ENCODE data around the gene NEK7.
"Not testable (repeated sequence)": the region's sequence is repeated elsewhere in the genome, so short reads cannot be mapped to it uniquely, and the experiment has no call there.

NEK7 gene

GRCh38 chr1:198125995-198126735 lies 30.6 kb upstream of the NEK7 start:
- peaks cover under 1% of the 10 kb centered on the region for H3K4me1 Mint-ChIP-seq
- no peak for DNase-seq (ENCODE audit: low spot score in 2 of 2)

GRCh38 chr1:198128533-198128932 lies 28.3 kb upstream of the NEK7 start:
- Mint-ChIP-seq H3K36me3 (no peaks in the 10 kb centered on the region), H3K4me1 (peaks cover 7% of the 10 kb centered on the region), H3K27ac (no peak overlapping the region), H3K9me3 (no peaks in the 10 kb centered on the region), H3K27me3 (no peaks in the 10 kb centered on the region), H3K4me3 (no peak overlapping the region)
- DNase-seq (ENCODE audit: low spot score in 2 of 2): no peak
- no peak for ATAC-seq (ENCODE audit: low read depth)

More at GRCh38 chr1:198125995-198126735, 30.6 kb upstream of the NEK7 start:
- no peak for ATAC-seq (ENCODE audit: low read depth)
- Mint-ChIP-seq H3K36me3 (no peaks in the 10 kb centered on the region), H3K4me3 (no peak overlapping the region), H3K9me3 (no peaks in the 10 kb centered on the region), H3K27ac (no peak overlapping the region), H3K27me3 (peaks cover 1% of the 10 kb centered on the region)

- not testable (repeated sequence) for H3K4me1 Mint-ChIP-seq; H3K27ac Mint-ChIP-seq; H3K27me3 Mint-ChIP-seq; H3K9me3 Mint-ChIP-seq; H3K36me3 Mint-ChIP-seq; DNase-seq (ENCODE audit: low spot score in 2 of 2); ATAC-seq (ENCODE audit: low read depth); H3K4me3 Mint-ChIP-seq
Measured at GRCh38 chr1:198130053-198130452, 26.7 kb upstream of the NEK7 start.

GRCh38 chr1:198132060-198132781 lies 24.6 kb upstream of the NEK7 start:
- no peak overlapping the region for H3K27ac Mint-ChIP-seq
- no peaks in the 10 kb centered on the region for H3K36me3 Mint-ChIP-seq
- peaks cover 1% of the 10 kb centered on the region for H3K9me3 Mint-ChIP-seq
- H3K27me3 Mint-ChIP-seq: peaks cover 2% of the 10 kb centered on the region
- no peak overlapping the region for H3K4me3 Mint-ChIP-seq
- no peak for DNase-seq (ENCODE audit: low spot score in 2 of 2)
- H3K4me1 Mint-ChIP-seq: peaks cover 7% of the 10 kb centered on the region
- peak; percentile 45 for ATAC-seq (ENCODE audit: low read depth)

GRCh38 chr1:198134252-198134651 lies 22.5 kb upstream of the NEK7 start:
- H3K27me3 Mint-ChIP-seq: peaks cover 4% of the 10 kb centered on the region

GRCh38 chr1:198135366-198135765 lies 21.4 kb upstream of the NEK7 start:
- no peaks in the 10 kb centered on the region for H3K36me3 Mint-ChIP-seq

More at GRCh38 chr1:198134252-198134651, 22.5 kb upstream of the NEK7 start:
- ATAC-seq (ENCODE audit: low read depth): no peak
- H3K4me3 Mint-ChIP-seq: no peak overlapping the region
- no peaks in the 10 kb centered on the region for H3K36me3 Mint-ChIP-seq
- no peak overlapping the region for H3K27ac Mint-ChIP-seq
- peaks cover 4% of the 10 kb centered on the region for H3K9me3 Mint-ChIP-seq
- H3K4me1 Mint-ChIP-seq: peaks cover 7% of the 10 kb centered on the region
- no peak for DNase-seq (ENCODE audit: low spot score in 2 of 2)

GRCh38 chr1:198141668-198142351 lies 15.0 kb upstream of the NEK7 start:
- Mint-ChIP-seq H3K4me1 (no peaks in the 10 kb centered on the region), H3K9me3 (peaks cover 4% of the 10 kb centered on the region), H3K27me3 (peaks cover 4% of the 10 kb centered on the region), H3K36me3 (no peaks in the 10 kb centered on the region), H3K27ac (no peak overlapping the region), H3K4me3 (no peak overlapping the region)
- DNase-seq (ENCODE audit: low spot score in 2 of 2): no peak
- no peak for ATAC-seq (ENCODE audit: low read depth)

More at GRCh38 chr1:198135366-198135765, 21.4 kb upstream of the NEK7 start:
- H3K27ac Mint-ChIP-seq: no peak overlapping the region
- peaks cover 4% of the 10 kb centered on the region for H3K27me3 Mint-ChIP-seq
- peaks cover 7% of the 10 kb centered on the region for H3K4me1 Mint-ChIP-seq
- no peak for DNase-seq (ENCODE audit: low spot score in 2 of 2)
- ATAC-seq (ENCODE audit: low read depth): no peak
- peaks cover 4% of the 10 kb centered on the region for H3K9me3 Mint-ChIP-seq
- H3K4me3 Mint-ChIP-seq: no peak overlapping the region

GRCh38 chr1:198143797-198144196 lies 13.0 kb upstream of the NEK7 start:
- H3K27me3 Mint-ChIP-seq: peaks cover 2% of the 10 kb centered on the region
- no peak overlapping the region for H3K27ac Mint-ChIP-seq
- H3K36me3 Mint-ChIP-seq: no peaks in the 10 kb centered on the region
- H3K4me3 Mint-ChIP-seq: no peak overlapping the region
- no peak for DNase-seq (ENCODE audit: low spot score in 2 of 2)
- no peak for ATAC-seq (ENCODE audit: low read depth)
- peaks cover 2% of the 10 kb centered on the region for H3K9me3 Mint-ChIP-seq
- no peaks in the 10 kb centered on the region for H3K4me1 Mint-ChIP-seq

- Mint-ChIP-seq H3K36me3 (no peaks in the 10 kb centered on the region), H3K9me3 (no peaks in the 10 kb centered on the region), H3K4me1 (no peaks in the 10 kb centered on the region), H3K4me3 (no peak overlapping the region), H3K27ac (no peak overlapping the region), H3K27me3 (peaks cover 2% of the 10 kb centered on the region)
- ATAC-seq (ENCODE audit: low read depth) (no peak), DNase-seq (ENCODE audit: low spot score in 2 of 2) (no peak)
Measured at GRCh38 chr1:198147216-198147615, 9.6 kb upstream of the NEK7 start.

- ATAC-seq (ENCODE audit: low read depth): no peak
- H3K36me3 Mint-ChIP-seq: no peaks in the 10 kb centered on the region
- H3K4me3 Mint-ChIP-seq: no peak overlapping the region
- no peak overlapping the region for H3K27ac Mint-ChIP-seq
- H3K9me3 Mint-ChIP-seq: no peaks in the 10 kb centered on the region
- no peaks in the 10 kb centered on the region for H3K27me3 Mint-ChIP-seq
- H3K4me1 Mint-ChIP-seq: no peaks in the 10 kb centered on the region
- DNase-seq (ENCODE audit: low spot score in 2 of 2): no peak
Measured at GRCh38 chr1:198150369-198150768, 6.4 kb upstream of the NEK7 start.

- Mint-ChIP-seq H3K4me3 (no peak overlapping the region), H3K27me3 (no peaks in the 10 kb centered on the region), H3K4me1 (peaks cover 3% of the 10 kb centered on the region), H3K9me3 (no peaks in the 10 kb centered on the region), H3K36me3 (no peaks in the 10 kb centered on the region), H3K27ac (no peak overlapping the region)
- no peak for ATAC-seq (ENCODE audit: low read depth)
- no peak for DNase-seq (ENCODE audit: low spot score in 2 of 2)
Measured at GRCh38 chr1:198151688-198152087, 5.1 kb upstream of the NEK7 start.

GRCh38 chr1:198153103-198153502 lies 3.7 kb upstream of the NEK7 start:
- no peaks in the 10 kb centered on the region for H3K9me3 Mint-ChIP-seq
- ATAC-seq (ENCODE audit: low read depth) (no peak), DNase-seq (ENCODE audit: low spot score in 2 of 2) (no peak)
- H3K27me3 Mint-ChIP-seq: no peaks in the 10 kb centered on the region
- H3K4me1 Mint-ChIP-seq: peaks cover 9% of the 10 kb centered on the region
- H3K4me3 Mint-ChIP-seq: no peak overlapping the region
- H3K27ac Mint-ChIP-seq: no peak overlapping the region
- H3K36me3 Mint-ChIP-seq: no peaks in the 10 kb centered on the region

- H3K27ac Mint-ChIP-seq: no peak overlapping the region
Measured at GRCh38 chr1:198153804-198154203, 3.0 kb upstream of the NEK7 start.

GRCh38 chr1:198155253-198155652 lies 1.5 kb upstream of the NEK7 start:
- ATAC-seq (ENCODE audit: low read depth) (no peak), DNase-seq (ENCODE audit: low spot score in 2 of 2) (no peak)
- Mint-ChIP-seq H3K4me3 (no peak overlapping the region), H3K4me1 (peaks cover 17% of the 10 kb centered on the region), H3K27me3 (no peaks in the 10 kb centered on the region), H3K36me3 (no peaks in the 10 kb centered on the region), H3K27ac (no peak overlapping the region), H3K9me3 (no peaks in the 10 kb centered on the region)

More at GRCh38 chr1:198153804-198154203, 3.0 kb upstream of the NEK7 start:
- Mint-ChIP-seq H3K4me3 (no peak overlapping the region), H3K4me1 (peaks cover 12% of the 10 kb centered on the region), H3K9me3 (no peaks in the 10 kb centered on the region), H3K36me3 (no peaks in the 10 kb centered on the region), H3K27me3 (no peaks in the 10 kb centered on the region)
- no peak for DNase-seq (ENCODE audit: low spot score in 2 of 2)
- ATAC-seq (ENCODE audit: low read depth): no peak
